K562 (cell line): ENCODE results near the gene SUN5. TPM values are rescaled to one million over a fixed set of nuclear protein-coding genes. Genes with fewer than 3 reads are reported as not detected.
A peak's percentile ranks its signal among the peaks of the same experiment; 100 is the strongest.

Source experiments
- ATAC-seq: fragments of 200-7000 bp; cut with Tn5 transposase; 3 replicates; pipeline ENCODE4 v1.9.1; 2020; ENCODE audit warnings: moderate library complexity
- BruUV-seq: library from RNA; stranded (reverse); fragments of 400-500 nt; replicated peaks from 2 replicates; lab custom pipeline; 2021; lab: Mats Ljungman, UMichigan
- CTCF ChIA-PET: fragments of 300-600 bp; formaldehyde crosslinking; extraction: SDS; loops from one replicate; lab custom pipeline; 2021; ENCODE audit warnings: low intra/inter-chr PET ratio; lab: Yijun Ruan, JAX
- POLR2A ChIA-PET: fragments of 300-600, 350-650 bp; sonication (Branson Sonifier 250); formaldehyde crosslinking; extraction: SDS; loops from one replicate; lab custom pipeline; 2021; ENCODE audit warnings: antibody characterized with exemption, inconsistent platforms; lab: Yijun Ruan, JAX
- DNase-seq, 4 experiments: peaks; one replicate each; pipeline versions ENCODE4 v3.0.0 to v3.0.0-alpha.2; 2011 to 2018; ENCODE audit warnings: low spot score in 3 of 4, mixed read lengths in 3 of 4; ENCODE audit errors: extremely low read depth in 1 of 4
- FAIRE-seq: peaks from 2 replicates; lab custom pipeline; 2011; peaks lifted over from hg19 to GRCh38; lab: Jason Lieb, UNC
- H2AFZ ChIP-seq: 2 replicates; pipeline ENCODE4 v1.6.0; 2011; ENCODE audit warnings: low read depth, low read length, control low read depth, inconsistent platforms
- H3K27ac ChIP-seq: fragments of 200-600 bp; 3 replicates; pipeline ENCODE4 v1.8.0; 2011; ENCODE audit warnings: low read depth, mild to moderate bottlenecking, control low read depth, inconsistent platforms, low read length, moderate library complexity, mixed read lengths; ENCODE audit errors: extremely low read depth
- H3K27me3 ChIP-seq, 2 experiments: fragments of 300-600 bp in 1 of 2; 2 replicates in 1 of 2; 3 replicates in 1 of 2; pipeline versions ENCODE4 v1.6.0 to v1.8.0; 2011; ENCODE audit warnings: inconsistent platforms in 2 of 2, low read length in 2 of 2, mild to moderate bottlenecking in 1 of 2, mixed read lengths in 1 of 2, moderate library complexity in 1 of 2; ENCODE audit not compliant: control insufficient read depth in 2 of 2, insufficient read depth in 2 of 2
- H3K36me3 ChIP-seq: fragments of 300-600 bp; 3 replicates; pipeline ENCODE4 v1.8.0; 2011; ENCODE audit warnings: mild to moderate bottlenecking, low read length, inconsistent platforms; ENCODE audit not compliant: control insufficient read depth, insufficient read depth
- H3K4me1 ChIP-seq, 2 experiments: fragments of 200-600 bp in 1 of 2; replicated peaks in 1 of 2; 2 replicates in 1 of 2; 3 replicates in 1 of 2; pipeline versions ENCODE4 v1.5.1 to v1.8.0; 2011; ENCODE audit warnings: inconsistent platforms in 2 of 2, low read length in 2 of 2, mild to moderate bottlenecking in 1 of 2, mixed read lengths in 1 of 2, moderate library complexity in 1 of 2; ENCODE audit not compliant: control insufficient read depth in 2 of 2, insufficient read depth in 2 of 2
- H3K4me2 ChIP-seq: 2 replicates; pipeline ENCODE4 v1.6.1; 2011; ENCODE audit warnings: low read length, control low read depth, inconsistent platforms, mixed read lengths; ENCODE audit not compliant: insufficient read depth
- H3K4me3 ChIP-seq: fragments of 200-600 bp; sonication (generic), shearing (Covaris generic); 2 replicates; pipeline ENCODE4 v1.5.1; 2016; ENCODE audit warnings: control low read depth, inconsistent platforms
- H3K79me2 ChIP-seq: fragments of 200-600 bp; 3 replicates; pipeline ENCODE4 v1.8.0; 2011; ENCODE audit warnings: low read length, inconsistent platforms; ENCODE audit not compliant: control insufficient read depth, insufficient read depth
- H3K9ac ChIP-seq, 2 experiments: 2 replicates each; pipeline versions ENCODE4 v1.6.0 to v1.6.1; 2011; ENCODE audit warnings: low read depth in 2 of 2, low read length in 2 of 2, control low read depth in 1 of 2, inconsistent platforms in 1 of 2, mild to moderate bottlenecking in 1 of 2, mixed read lengths in 1 of 2; ENCODE audit not compliant: insufficient read depth in 1 of 2
- H3K9me1 ChIP-seq: one replicate; pipeline ENCODE4 v1.6.0; 2011; ENCODE audit warnings: inconsistent platforms, mild to moderate bottlenecking, low read length, moderate library complexity; ENCODE audit not compliant: control insufficient read depth, insufficient read depth
- H3K9me3 ChIP-seq: replicated peaks from 2 replicates; pipeline ENCODE4 v1.5.1; 2011; ENCODE audit warnings: low read depth, low read length, inconsistent platforms; ENCODE audit not compliant: control insufficient read depth, insufficient read depth
- H4K20me1 ChIP-seq: replicated peaks from 2 replicates; pipeline ENCODE4 v1.6.1; 2011; ENCODE audit warnings: low read length, inconsistent platforms, mixed read lengths; ENCODE audit not compliant: control insufficient read depth, insufficient read depth
- ADNP ChIP-seq: fragments of 200-800 bp; sonication (Bioruptor generic); IDR thresholded peaks from 2 replicates; pipeline ENCODE4 v1.6.1; 2016; ENCODE audit warnings: missing genetic modification characterization, missing compliant biosample characterization
- BCOR ChIP-seq: fragments of 450-650 bp; IDR thresholded peaks from 2 replicates; pipeline ENCODE4 v1.6.1; 2016
- PATZ1 ChIP-seq: fragments of 250-450 bp; sonication (Bioruptor Pico); IDR thresholded peaks from 2 replicates; pipeline ENCODE4 v1.5.0; 2020; ENCODE audit warnings: mild to moderate bottlenecking, borderline replicate concordance
- RBM34 ChIP-seq: fragments of 200-400 bp; formaldehyde crosslinking; IDR thresholded peaks from 2 replicates; pipeline ENCODE4 v1.6.1; 2018; ENCODE audit warnings: low read length, borderline replicate concordance; ENCODE audit not compliant: insufficient read depth
- SFPQ ChIP-seq: fragments of 200-400 bp; formaldehyde crosslinking; IDR thresholded peaks from 2 replicates; pipeline ENCODE4 v1.6.1; 2017; ENCODE audit warnings: mild to moderate bottlenecking, low read depth, low read length, moderate library complexity
- SPI1 ChIP-seq: IDR thresholded peaks from 2 replicates; pipeline ENCODE4 v1.6.1; 2011; ENCODE audit warnings: low read depth, low read length, control low read depth, borderline replicate concordance
- SRSF9 ChIP-seq: fragments of 200-400 bp; formaldehyde crosslinking; IDR thresholded peaks from 2 replicates; pipeline ENCODE4 v1.6.1; 2017; ENCODE audit warnings: low read depth, low read length, borderline replicate concordance
- TEAD2 ChIP-seq: fragments of 450-650 bp; IDR thresholded peaks from 2 replicates; pipeline ENCODE4 v1.6.1; 2016; ENCODE audit warnings: missing genetic modification characterization, control low read depth, missing compliant biosample characterization
- TGIF2 ChIP-seq: sonication (generic); formaldehyde crosslinking; IDR thresholded peaks from 2 replicates; pipeline ENCODE4 v1.8.1; 2022; ENCODE audit warnings: mild to moderate bottlenecking, missing genetic modification reagents, moderate library complexity
- TRIM28 ChIP-seq: fragments of 450-650 bp; IDR thresholded peaks from 2 replicates; pipeline ENCODE4 v1.6.1; 2017
- ZBTB1 ChIP-seq: sonication (generic); formaldehyde crosslinking; IDR thresholded peaks from 2 replicates; pipeline ENCODE4 v1.8.1; 2023; ENCODE audit warnings: missing genetic modification reagents, low read depth, mild to moderate bottlenecking, borderline replicate concordance
- ZFPM2 ChIP-seq: fragments of 250-450 bp; sonication (Bioruptor Pico); IDR thresholded peaks from 2 replicates; pipeline ENCODE4 v1.5.1; 2022; ENCODE audit warnings: mild to moderate bottlenecking
- ZNF507 ChIP-seq: conservative IDR thresholded peaks from 2 replicates; pipeline ENCODE4 v1.6.1; 2017; ENCODE audit warnings: missing genetic modification characterization, missing compliant biosample characterization
- ZNF584 ChIP-seq: fragments of 200-800 bp; sonication (Bioruptor generic); IDR thresholded peaks from 2 replicates; pipeline ENCODE4 v1.6.1; 2016; ENCODE audit warnings: low read depth, mild to moderate bottlenecking, missing genetic modification characterization, missing compliant biosample characterization
- WGBS: fragments of 100-300 bp; shearing (Covaris generic); methylation state at CpG from one replicate; pipeline ENCODE4 v1.1.6; 2016; ENCODE audit warnings: low coverage, mixed read lengths; ENCODE audit not compliant: insufficient coverage; ENCODE audit errors: missing lambda C conversion rate; 5-methylcytosine and 5-hydroxymethylcytosine counted together
- in situ Hi-C: fragments of 300-500 bp; cut with MboI; formaldehyde crosslinking; loops from 4 replicates; pipeline ENCODE4 v1.15.0; 2018; ENCODE audit warnings: inconsistent platforms, mixed read lengths
- intact Hi-C: fragments of 100-400 bp; cut with micrococcal nuclease; formaldehyde crosslinking; loops from 2 replicates; pipeline ENCODE4 v1.14.2; 2022
- polyA plus RNA-seq, 8 experiments: library from polyadenylated mRNA; depleted of rRNA in 4 of 8; stranded (reverse) in 5 of 8; unstranded in 3 of 8; fragments of >200 nt; fragmentation: Nextera tagmentation in 2 of 8; fragmentation: Illumina TruSeq in 1 of 8; extraction: Ambion mirVana in 2 of 8; extraction: Trizol in 1 of 8; gene quantifications; 2 replicates each; pipeline versions ENCODE4 v1.2.1 to v1.2.3, GENCODE V29; 2011 to 2014; ENCODE audit warnings: inconsistent platforms in 1 of 8, missing spikeins in 1 of 8
- total RNA-seq, 7 experiments: library from RNA; depleted of rRNA in 6 of 7; stranded (reverse); fragments of >200 nt in 6 of 7; fragmentation: Illumina TruSeq in 2 of 7; extraction: Trizol in 2 of 7; gene quantifications; 2 replicates each; pipeline versions ENCODE4 v1.2.1 to v1.2.3, GENCODE V29; 2011 to 2021; ENCODE audit warnings: low replicate concordance in 1 of 7

The SUN5 gene
- total and polyA plus RNA-seq, 9 of the 15 experiments (the other 6 are each of a cell fraction or from before 2014, with no cell fraction given), result not detected

GRCh38 chr20:32984196-32984595, 20.0 kb downstream of the SUN5 start (continued):
- TF ChIP-seq RBM34 (no peak), TRIM28 (no peak), PATZ1 (CRISPR knock-in tag) (no peak), SPI1 (no peak), ZBTB1 (CRISPR knock-in tag) (no peak), ZNF584 (CRISPR knock-in tag) (no peak)
- TF ChIP-seq, all 486 proteins: peak for 0

- Histone ChIP-seq H2AFZ (no peak overlapping the region), H3K4me1 (no peaks in the 10 kb centered on the region; a peak in 1 of 5 replicates), H3K9me3 (no peaks in the 10 kb centered on the region), H3K36me3 (no peaks in the 10 kb centered on the region), H3K9ac (no peak overlapping the region), H3K79me2 (no peaks in the 10 kb centered on the region), H3K9me1 (no peaks in the 10 kb centered on the region), H4K20me1 (0 out of 2 replicates have a peak, but pooled peaks cover 11% of the 10 kb centered on the region), H3K27ac (no peak overlapping the region), H3K27me3 (peaks cover 11 to 48% of the 10 kb centered on the region in 2 experiments; a peak in 4 of 5 replicates), H3K4me2 (no peak overlapping the region), H3K4me3 (no peak overlapping the region)
- ATAC-seq (no peak), FAIRE-seq (no peak), DNase-seq (no peak)
- TF ChIP-seq ZFPM2 (CRISPR knock-in tag), result no peak
- 0 out of 2 replicates have a peak, but pooled peaks have one; percentile 7 for TF ChIP-seq ADNP (tag)
- 0 out of 2 replicates have a peak, but pooled peaks have one; percentile 1 for TF ChIP-seq BCOR
- no peak for TF ChIP-seq ZNF507
- TF ChIP-seq TEAD2 (tag), result no peak
- TF ChIP-seq SFPQ, result no peak
- no peak for TF ChIP-seq TGIF2 (CRISPR knock-in tag)
- no peak for TF ChIP-seq SRSF9
- in situ Hi-C loops, result no loop called here
- no TSS peak for BruUV-seq
- intact Hi-C loops, result no loop called here
- ChIA-PET POLR2A (interaction anchor here (0.7 to 0.9 kb wide), 3 partner anchors 9 to 482 kb away, joined by 3 to 5 read pairs (median 4); no protein-coding TSS in a partner anchor), CTCF (no interaction called here)
- 7% methylated on average over 11 of the region's 12 CpGs for WGBS
Observed at GRCh38 chr20:32983459-32984112, 20.6 kb downstream of the SUN5 start.
